Left cardiac atrium (tissue), 4 donors: ENCODE data around the gene POPDC3. TPM values are rescaled to one million over a fixed set of nuclear protein-coding genes. Genes with fewer than 3 reads are reported as not detected.
"Not testable (repeated sequence)": the region's sequence is repeated elsewhere in the genome, so short reads cannot be mapped to it uniquely, and the experiment has no call there.

ENCODE experiments used
- ATAC-seq, 2 donors: fragments of 200-7000 bp; cut with Tn5 transposase; one replicate each; pipeline ENCODE4 v1.9.1; 2020; ENCODE audit warnings: mild to moderate bottlenecking in 2 of 2, moderate library complexity in 2 of 2
- DNase-seq: peaks from one replicate; pipeline ENCODE4 v3.0.0-alpha.2; 2020
- intact Hi-C, 2 donors: fragments of 100-400 bp; cut with DNase I; formaldehyde crosslinking; loops; one replicate each; pipeline versions ENCODE4 v1.14.1 to v1.15.1; 2022 to 2023
- total RNA-seq, 2 donors: library from RNA; stranded (reverse); fragmentation: NEBNext Ultra II Directional; extraction: Animal tissue kit (Norgen Biotek cat#: 25700); gene quantifications; one replicate each; pipeline ENCODE4 v1.2.1, GENCODE V29; 2021
- donor health status: DM: no; HTN: yes; CAD: no.
- donor health status: DM: no; HTN: yes; CAD: no; lungs with severe emphysema.
- donor health status: DM: yes; HTN: yes; CAD: no.
- donor health status: Dilated cardiomyopathy.

POPDC3 gene
- total RNA-seq, 2 donors from 2014 or later = 34.5 to 35.5 TPM

DNA sequence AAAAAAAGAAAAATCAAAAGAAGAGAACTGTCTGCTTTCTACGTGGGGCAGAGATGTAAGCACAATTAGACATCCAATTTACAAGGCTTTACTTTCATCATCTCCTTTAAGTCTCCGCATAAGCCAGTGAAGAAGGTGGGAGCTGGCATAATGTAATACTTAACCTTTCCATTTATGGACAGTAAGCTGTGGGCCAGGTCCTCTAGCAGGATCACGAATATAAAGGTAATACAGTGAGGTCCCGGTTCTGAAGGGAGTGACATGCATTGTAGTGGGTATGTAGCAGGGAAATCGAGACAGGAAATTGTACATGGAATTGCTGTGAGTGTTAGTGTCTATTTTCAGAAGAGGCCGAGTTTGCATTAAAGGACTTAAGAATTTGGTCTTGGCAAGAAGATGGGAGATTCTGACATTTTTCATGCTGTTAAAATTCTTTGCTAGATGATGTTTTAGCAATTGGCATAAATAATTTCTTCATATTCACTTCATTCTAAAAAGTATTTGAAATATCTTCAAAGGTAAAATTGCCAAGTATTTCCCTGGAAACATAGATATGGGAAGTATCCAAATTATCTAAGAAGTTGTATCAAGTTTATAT is 20.4 kb upstream of the POPDC3 start:
- ATAC-seq (no peak), DNase-seq (no peak)
- intact Hi-C loops = no loop called here

DNA sequence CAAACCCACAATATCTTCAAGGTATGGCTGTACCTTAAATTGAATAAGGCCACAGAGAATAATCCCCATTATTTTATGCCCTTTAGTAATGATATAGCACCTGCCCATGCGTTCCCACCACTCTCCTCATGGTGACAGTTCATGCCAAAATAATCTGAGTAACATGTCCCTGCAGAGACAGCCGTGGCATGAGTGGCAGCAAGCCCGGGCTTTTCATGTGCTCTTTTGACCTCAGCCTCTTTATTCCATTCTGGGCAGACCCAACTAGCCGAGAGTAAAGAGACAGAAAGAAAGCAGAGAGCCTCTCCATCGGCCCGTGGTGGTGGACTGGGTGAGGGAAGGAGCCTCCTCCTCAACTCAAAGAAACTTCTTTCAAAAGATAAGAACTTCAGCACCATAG is 19.9 kb upstream of the POPDC3 start:
- DNase-seq (peak; percentile 50), ATAC-seq (peak; percentile 74 to 87)
- intact Hi-C loops = no loop called here

DNA sequence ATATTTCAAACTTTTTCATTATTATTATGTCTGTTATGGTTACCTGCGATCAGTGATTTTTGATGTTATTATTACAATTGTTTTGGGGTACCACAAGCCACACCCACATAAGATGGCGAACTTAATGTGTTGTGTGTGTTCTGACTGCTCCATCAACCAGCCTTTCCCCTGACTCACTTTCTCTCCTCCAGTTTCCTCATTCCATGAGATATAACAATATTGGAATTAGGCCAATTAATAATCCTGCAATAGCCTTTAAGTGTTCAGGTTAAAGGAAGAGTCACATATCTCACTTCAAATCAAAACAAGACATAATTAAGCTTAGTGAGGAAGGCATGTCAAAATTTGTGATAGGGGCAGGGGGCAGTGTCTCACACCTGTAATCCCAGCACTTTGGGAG is 16.3 kb upstream of the POPDC3 start:
- DNase-seq = no peak
- ATAC-seq = no peak
- intact Hi-C loops = no loop called here

DNA sequence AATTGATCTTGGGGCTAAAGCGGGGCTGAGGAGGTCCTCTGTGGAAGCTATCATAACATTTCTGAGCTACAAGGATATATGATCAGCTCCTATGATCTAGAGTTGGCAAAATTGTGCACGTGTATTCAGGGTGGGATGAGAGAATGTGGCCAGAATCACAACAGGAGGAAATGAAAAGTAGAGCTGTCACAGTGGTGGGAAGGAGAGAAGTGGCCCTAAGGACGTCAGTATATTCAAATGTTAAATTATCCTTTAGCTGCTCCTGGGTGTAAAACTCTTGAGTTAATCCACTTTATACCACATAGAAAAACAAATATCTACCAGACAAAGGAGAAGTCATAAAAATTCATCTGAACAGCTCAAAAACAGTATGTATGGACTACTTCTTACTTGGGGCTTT is 14.8 kb upstream of the POPDC3 start:
- intact Hi-C loops = no loop called here
- DNase-seq (no peak), ATAC-seq (no peak)

DNA sequence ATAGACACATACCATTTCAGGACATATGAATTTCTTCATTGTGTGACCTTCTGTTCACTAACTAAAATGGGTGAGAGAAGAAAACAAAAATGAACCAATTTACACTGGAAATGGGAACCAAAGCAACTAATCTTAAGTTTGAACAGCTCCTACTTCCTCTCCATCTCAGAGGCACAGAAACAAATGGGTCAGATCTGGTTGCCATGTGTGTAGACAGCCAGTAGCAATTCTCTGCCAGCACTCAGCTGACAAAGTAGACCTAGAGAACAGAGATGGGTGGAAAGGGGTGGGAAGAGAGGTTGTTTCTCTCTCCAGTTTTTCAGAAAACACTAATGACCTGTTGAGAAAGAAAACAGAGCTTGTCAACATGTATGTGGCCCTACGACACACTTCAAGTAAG is 14.3 kb upstream of the POPDC3 start:
- no peak for DNase-seq
- intact Hi-C loops = no loop called here
- no peak for ATAC-seq

DNA sequence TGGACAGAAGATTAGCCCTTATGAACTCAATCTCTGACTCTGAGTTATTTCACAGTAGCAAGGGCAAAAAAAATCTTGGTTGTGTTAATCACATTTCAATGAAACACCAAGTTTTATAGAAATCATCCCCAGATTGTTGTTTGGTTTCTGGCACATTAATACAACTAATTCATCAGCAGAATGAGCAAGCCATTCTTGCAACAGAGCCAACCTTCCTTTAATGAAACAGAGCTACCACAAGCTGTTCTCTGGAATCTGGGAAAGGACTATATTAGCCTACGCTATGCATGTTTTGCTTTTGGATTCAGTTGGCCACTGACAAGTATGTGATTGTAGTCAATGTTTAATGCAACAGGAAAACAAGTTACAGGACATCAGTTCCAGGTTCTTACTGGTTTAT is 13.8 kb upstream of the POPDC3 start:
- no peak for ATAC-seq
- intact Hi-C loops = no loop called here
- no peak for DNase-seq

DNA sequence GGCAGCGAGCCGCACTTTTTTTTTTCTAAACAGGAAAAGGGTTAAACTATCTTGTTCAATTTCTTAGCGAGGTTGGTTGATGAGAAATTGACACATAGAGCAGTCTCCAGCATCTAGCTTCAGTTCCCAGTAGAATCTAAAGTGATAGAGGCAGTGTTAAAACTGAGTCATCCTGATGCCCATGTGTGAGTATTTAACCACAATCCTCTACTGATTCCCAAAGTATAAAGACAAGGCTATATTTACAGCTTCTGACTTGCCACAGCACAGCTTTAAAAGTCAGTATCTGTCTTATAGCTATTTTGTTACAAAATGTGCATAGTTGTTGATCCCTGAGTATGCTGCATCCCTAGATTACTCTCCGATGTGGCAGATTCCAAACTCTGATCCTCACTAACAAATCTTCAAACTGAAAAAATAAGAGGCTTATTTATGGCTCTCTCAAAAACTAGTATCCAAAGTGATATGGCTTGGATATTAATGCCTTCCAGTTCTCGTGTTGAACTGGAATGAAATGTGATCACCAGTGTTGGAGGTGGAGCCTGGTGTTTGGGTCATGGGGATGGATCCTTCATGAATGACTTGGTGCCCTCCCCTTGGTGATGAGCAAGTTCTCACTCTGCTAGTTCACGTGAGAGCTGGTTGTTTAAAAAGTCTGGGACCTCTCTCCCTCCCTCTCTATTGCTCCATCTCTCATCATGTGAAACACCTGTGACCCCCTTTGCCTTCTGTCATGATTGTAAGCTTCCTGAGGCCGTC is 13.1 kb upstream of the POPDC3 start:
- no peak for DNase-seq

DNA sequence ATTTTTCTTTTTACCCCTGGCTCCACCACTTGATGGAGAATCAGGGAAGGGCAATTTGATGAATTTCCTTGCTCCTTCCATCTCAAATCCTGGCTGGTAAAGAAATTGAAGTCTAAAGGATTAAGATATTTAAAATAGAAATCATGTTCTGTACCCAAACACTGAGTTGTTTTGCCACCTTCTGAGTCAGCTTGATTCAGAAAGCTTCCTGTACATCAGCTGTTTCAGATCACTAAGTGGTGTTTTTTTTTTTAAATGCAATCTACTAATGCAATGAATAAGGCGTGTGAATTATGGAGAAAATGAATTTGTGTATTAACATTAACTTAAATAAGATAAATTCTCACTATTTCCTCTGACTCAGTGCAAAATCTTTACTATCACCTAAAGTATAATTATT is 11.5 kb upstream of the POPDC3 start:
- no peak for ATAC-seq
- intact Hi-C loops = no loop called here
- DNase-seq = no peak

More for the DNA sequence above, 13.1 kb upstream of the POPDC3 start:
- intact Hi-C loops = no loop called here
- ATAC-seq = no peak

DNA sequence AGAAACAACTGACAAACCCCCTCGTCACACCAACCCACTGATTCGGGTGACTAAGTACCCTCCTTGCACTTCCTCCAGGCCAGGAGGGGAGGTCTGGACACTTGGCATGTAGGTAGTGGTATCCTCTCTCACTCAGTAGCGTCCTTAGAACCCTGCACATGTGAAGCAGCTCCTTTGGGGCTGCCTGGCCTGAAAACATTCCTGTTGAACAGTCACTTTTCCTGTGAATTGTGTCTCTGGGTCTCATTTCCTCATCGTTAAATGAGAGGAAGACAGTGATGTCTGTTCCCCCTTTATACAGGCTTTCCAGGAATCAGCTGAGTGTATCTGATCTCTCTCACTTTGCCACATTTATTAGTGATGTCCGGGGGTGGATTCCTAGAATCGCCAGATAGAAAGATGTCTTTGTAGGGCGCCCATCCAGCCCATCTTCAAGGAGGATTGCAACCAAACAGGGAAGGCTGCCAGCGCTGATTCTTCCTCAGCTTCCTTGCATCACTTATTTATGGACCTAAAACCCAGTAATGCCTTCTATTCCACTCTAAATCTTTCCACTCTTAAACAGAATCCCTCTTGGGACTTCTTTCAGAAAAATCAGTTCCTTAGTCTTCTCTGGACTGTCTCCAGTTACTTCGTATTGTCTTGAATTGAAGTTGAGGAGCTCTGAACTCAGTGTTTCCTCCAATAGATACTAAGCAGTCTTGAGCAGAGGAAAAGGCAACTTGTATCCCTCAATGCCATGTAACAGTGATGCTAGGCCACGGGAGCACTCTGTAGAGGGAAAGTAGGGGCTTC is 9.4 kb upstream of the POPDC3 start:
- intact Hi-C loops = no loop called here
- DNase-seq (no peak), ATAC-seq (no peak)

DNA sequence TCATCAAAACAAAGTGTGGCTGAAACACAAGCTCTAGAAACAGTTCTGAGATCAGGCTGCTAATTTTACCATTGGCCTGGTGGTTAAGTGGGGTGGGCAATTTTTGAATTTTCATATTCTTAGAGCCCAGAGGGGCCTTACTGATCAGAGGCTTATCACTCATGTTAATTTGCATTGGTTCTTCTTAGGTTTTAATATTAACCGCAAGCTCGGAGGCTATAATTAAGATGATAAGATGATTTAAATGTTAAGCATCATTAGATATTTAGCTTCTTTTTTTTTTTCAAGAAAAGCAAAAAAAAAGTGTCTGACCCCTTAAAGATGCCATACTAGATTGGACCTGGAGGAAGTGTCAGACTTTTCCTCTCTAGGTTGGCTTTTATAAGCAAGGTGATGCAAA is 8.4 kb upstream of the POPDC3 start:
- DNase-seq (no peak), ATAC-seq (no peak)
- intact Hi-C loops = no loop called here

DNA sequence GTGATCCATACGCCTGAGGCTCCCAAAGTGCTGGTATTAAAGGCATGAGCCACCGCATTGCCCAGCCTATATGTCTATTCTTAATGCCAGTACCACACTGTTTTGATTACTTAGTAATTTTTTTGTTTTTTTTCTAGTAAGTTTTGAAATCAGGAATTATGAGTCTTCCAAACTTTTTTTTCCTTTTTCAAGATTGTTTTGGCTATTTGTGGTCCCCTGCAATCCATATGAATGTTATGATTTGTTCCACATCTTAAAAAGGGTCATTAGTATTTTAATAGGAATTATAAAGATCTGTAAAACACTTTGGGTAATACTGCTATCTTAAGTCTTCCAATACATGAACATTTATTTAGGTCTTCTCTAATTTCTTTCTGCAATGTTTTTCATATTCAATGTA is 6.8 kb upstream of the POPDC3 start:
- intact Hi-C loops = no loop called here
- ATAC-seq (no peak), DNase-seq (no peak)

DNA sequence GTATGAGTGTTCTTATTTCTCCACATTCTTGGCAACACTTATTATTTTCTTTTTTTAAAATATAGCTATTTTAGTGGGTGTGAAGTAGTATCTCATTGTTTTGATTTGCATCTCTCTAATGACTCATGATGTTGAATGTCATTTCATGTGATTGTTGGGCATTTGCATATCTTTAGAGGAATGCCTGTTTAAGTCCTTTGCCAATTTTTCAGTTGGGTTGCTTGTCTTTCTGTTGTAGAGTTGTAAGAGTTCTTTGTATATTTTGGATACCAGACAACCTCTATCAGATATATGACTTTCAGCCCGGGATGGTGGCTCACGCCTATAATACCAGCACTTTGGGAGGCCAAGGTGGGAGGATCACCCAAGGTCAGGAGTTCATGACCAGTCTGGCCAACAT is 5.1 kb upstream of the POPDC3 start:
- ATAC-seq = no peak
- intact Hi-C loops = loop anchor here in 1 of 2 donors (5.0 kb wide), 1 partner anchor 72 kb away; no protein-coding TSS in a partner anchor
- no peak for DNase-seq

DNA sequence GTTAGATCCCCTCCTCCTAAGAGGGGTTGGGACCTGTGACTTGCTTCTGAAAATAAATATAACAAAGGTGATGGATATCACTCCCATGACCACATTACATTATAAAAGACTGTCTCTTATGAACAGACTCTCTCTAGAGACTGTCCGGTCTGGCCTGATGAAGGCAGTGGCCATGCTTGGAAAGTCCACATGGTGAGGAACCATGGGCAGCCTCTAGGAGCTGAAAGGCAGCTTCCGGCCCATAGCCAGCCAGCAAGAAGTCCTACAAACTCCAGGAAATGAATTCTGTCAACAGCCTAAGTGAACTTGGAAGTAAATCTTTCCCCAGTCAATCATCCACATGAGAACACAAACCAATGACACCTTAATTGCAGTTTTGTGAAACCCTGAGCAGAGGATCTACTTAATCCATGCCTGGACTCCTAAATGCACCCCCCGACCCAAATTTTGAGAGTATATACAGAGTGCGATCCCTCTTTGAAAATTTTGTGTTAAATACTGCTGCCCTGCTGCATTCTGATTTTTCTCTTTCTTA is 2.2 kb upstream of the POPDC3 start:
- no peak for ATAC-seq
- DNase-seq = no peak
- intact Hi-C loops = loop anchor here in 1 of 2 donors (5.0 kb wide), 1 partner anchor 75 kb away; no protein-coding TSS in a partner anchor

DNA sequence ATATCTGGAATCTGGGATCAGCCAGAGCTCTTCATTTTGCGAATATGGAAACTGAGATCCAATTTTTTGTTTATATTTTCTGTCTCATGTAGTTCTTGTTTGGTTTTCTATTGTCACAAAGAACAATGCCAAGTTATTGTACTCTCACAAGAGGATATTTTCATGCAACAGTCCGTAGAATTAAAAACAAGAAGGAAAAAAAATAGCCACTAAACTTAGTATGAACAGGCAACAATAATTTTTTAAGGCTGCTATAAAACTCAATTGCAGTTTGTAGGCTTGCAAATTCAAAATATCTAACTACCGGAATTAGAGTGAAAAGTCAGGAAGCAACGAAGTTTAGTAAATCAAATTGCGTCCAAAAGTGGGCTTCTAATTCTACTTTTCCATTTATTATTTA is 1.2 kb downstream of the POPDC3 start:
- intact Hi-C loops = no loop called here
- DNase-seq (no peak), ATAC-seq (no peak)

DNA sequence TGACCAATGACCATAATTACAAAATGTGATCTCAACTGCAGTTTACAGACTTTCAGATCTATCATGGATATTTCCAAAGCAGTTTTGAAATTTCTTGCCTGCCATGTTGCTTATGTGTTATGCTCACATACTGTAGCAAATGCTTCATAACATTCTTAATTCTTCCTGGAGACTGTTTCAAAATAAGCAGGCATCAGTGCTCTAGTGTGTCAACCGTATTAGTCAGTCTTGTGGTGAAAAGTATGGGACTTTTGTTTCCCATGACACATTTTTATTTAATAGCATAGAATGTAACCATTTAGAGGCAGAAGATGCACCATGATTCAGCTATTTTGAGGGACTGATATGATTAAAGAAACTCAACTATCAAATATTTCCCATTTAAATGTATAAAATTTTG is 1.7 kb downstream of the POPDC3 start:
- intact Hi-C loops = no loop called here
- ATAC-seq = no peak

DNA sequence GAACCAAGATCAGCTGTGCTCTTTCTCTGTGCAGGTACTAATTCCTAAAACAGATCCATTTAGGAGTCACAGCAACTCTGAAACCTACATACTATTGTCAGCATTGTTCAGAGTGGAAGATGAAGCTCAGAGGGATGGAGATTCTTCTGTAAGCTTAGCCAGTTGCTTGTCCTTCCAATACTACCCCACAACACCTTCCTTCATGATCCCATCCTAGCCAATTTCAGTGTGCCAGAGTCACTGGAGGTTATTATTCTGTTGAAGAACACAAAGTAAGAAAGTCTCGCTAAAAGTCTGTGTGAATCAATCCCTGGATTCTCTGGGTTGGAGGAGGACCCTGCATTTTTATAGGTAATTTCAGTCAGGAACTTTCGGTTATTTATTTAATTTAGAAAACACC is 2.3 kb downstream of the POPDC3 start:
- ATAC-seq = no peak
- intact Hi-C loops = no loop called here
- DNase-seq = no peak

More for the DNA sequence above, 1.7 kb downstream of the POPDC3 start:
- DNase-seq = no peak

DNA sequence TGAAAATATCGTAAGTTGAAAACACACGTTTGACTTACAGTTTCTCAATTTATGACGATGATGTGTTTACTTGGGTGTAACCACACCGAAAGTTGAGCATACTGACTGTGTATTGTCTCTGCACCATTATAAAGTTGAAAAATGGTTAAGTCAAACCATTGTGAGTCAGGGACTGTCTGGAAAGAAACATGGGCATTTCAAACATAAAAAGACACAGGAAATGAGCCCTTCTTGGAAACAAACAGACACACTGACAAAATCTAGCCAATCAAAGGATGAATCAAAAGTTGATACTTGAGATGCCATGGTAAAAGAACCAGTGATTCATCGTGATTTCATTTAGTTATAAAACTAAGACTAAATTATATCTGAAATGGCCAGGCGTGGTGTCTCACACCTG is 5.3 kb downstream of the POPDC3 start:
- intact Hi-C loops = no loop called here
- DNase-seq = no peak
- no peak for ATAC-seq

DNA sequence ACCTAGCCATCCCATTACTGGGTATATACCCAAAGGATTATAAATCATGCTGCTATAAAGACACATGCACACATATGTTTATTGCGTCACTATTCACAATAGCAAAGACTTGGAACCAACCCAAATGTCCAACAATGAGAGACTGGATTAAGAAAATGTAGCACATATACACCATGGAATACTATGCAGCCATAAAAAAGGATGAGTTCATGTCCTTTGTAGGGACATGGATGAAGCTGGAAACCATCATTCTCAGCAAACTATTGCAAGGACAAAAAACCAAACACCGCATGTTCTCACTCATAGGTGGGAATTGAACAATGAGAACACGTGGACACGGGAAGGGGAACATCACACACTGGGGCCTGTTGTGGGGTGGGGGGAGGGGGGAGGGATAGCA is 7.3 kb downstream of the POPDC3 start:
- ATAC-seq, DNase-seq, intact Hi-C loops: not testable (repeated sequence)

DNA sequence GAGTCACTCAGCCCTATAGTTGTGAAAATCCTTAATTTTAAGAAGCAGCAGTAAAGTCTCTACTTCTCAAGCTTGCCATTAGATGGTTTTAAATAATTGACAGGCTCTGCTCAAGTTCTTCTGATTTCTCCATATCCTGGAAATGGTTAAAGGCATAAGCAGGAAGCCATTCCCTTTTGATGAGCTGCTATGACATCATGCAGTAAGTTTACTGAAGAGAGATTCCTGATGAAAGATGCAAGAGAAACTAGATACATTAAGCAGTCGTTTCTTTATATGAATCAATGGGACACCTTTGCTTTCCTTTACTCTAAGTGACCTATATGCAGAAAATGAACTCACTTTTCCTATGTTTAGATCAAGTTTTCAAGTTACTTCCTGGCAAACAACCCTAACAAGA is 9.8 kb downstream of the POPDC3 start:
- intact Hi-C loops = no loop called here
- DNase-seq (no peak), ATAC-seq (no peak)

DNA sequence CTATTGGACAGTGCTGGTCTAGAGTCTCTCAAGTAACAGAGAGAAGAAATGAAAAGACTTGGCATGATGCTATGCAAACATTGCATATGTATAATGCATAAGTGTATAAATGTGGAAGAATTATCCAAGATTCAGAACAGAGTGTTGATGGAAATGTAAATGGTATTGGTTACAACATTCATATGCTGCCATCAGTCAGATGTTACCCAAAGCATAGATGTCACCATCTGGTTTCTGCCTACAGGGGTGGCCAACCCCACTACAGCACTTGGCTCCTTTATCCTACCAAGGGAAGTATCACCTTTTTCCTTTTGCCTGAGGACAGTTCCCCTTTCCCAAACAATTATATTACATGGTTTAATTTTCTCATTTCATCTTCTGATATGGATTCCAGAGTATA is 11.9 kb downstream of the POPDC3 start:
- intact Hi-C loops = loop anchor here in 1 of 2 donors (10.0 kb wide), 1 partner anchor 97 kb away; no protein-coding TSS in a partner anchor
- DNase-seq (no peak), ATAC-seq (no peak)
